NCI-H446 (cell line): ENCODE measurements around the gene NPY2R.

Source experiments
- DNase-seq, 2 experiments: peaks; one replicate each; lab custom pipeline; 2025; lab: John Stamatoyannopoulos, UW

Gene NPY2R

GRCh38 chr4:155249016-155249566 lies 40.7 kb downstream of the NPY2R start:
- no peak for DNase-seq

- DNase-seq: no peak
Observed at GRCh38 chr4:155252327-155252726, 43.9 kb downstream of the NPY2R start.

GRCh38 chr4:155263480-155263879 lies 55.0 kb downstream of the NPY2R start:
- no peak for DNase-seq

- no peak for DNase-seq
Observed at GRCh38 chr4:155265113-155265512, 56.7 kb downstream of the NPY2R start.
